CD4-positive, alpha-beta T cell (primary cell): ENCODE results near the gene PLEKHN1. TPM values are rescaled to one million over a fixed set of nuclear protein-coding genes. Genes with fewer than 3 reads are reported as not detected.
"Not testable (repeated sequence)": the region's sequence is repeated elsewhere in the genome, so short reads cannot be mapped to it uniquely, and the experiment has no call there.

ENCODE experiments used
- ATAC-seq: fragments of 200-7000 bp; cut with Tn5 transposase; one replicate; pipeline ENCODE4 v1.10.0; 2022; ENCODE audit warnings: mild to moderate bottlenecking; ENCODE audit not compliant: poor library complexity
- CTCF ChIA-PET: fragments of 350-600 bp; sonication (Branson Sonifier 250); formaldehyde crosslinking; loops from one replicate; lab custom pipeline; 2021; ENCODE audit warnings: antibody characterized with exemption, inconsistent platforms; lab: Charles Lee
- POLR2A ChIA-PET: fragments of 350-600 bp; sonication (Branson Sonifier 250); formaldehyde crosslinking; loops from one replicate; lab custom pipeline; 2021; ENCODE audit warnings: antibody characterized with exemption, inconsistent platforms; lab: Charles Lee
- DNase-seq, 14 experiments: peaks; one replicate each; pipeline ENCODE4 v3.0.0-alpha.2; 2013 to 2020; ENCODE audit warnings: mixed read lengths in 2 of 14
- H3K27ac ChIP-seq, 2 donors: one replicate each; pipeline versions ENCODE4 v1.5.1 to v1.7.0; 2013; ENCODE audit warnings: low read length in 2 of 2, low read depth in 1 of 2, mild to moderate bottlenecking in 1 of 2
- H3K27me3 ChIP-seq, 2 experiments: 1 replicate in 1 of 2; 2 replicates in 1 of 2; pipeline versions ENCODE4 v1.6.1 to v1.7.0; 2013; ENCODE audit warnings: low read length in 2 of 2, control low read depth in 1 of 2, mild to moderate bottlenecking in 1 of 2, moderate library complexity in 1 of 2; ENCODE audit not compliant: insufficient read depth in 2 of 2, control insufficient read depth in 1 of 2
- H3K36me3 ChIP-seq: one replicate; pipeline ENCODE4 v1.6.1; 2013; ENCODE audit warnings: low read length, control low read depth; ENCODE audit not compliant: insufficient read depth
- H3K4me1 ChIP-seq: one replicate; pipeline ENCODE4 v1.6.1; 2013; ENCODE audit warnings: low read length, control low read depth; ENCODE audit not compliant: insufficient read depth
- H3K4me3 ChIP-seq: one replicate; pipeline ENCODE4 v1.5.1; 2013; ENCODE audit warnings: mild to moderate bottlenecking, low read length, moderate library complexity
- H3K9me3 ChIP-seq, 2 experiments: 1 replicate in 1 of 2; 2 replicates in 1 of 2; pipeline versions ENCODE4 v1.6.1 to v1.7.0; 2013; ENCODE audit warnings: low read length in 2 of 2, mild to moderate bottlenecking in 2 of 2, control low read depth in 1 of 2, moderate library complexity in 1 of 2; ENCODE audit not compliant: control insufficient read depth in 1 of 2, insufficient read depth in 1 of 2
- H3K27ac Mint-ChIP-seq: one replicate; pipeline ENCODE4 v1.8.0; 2020; ENCODE audit warnings: mixed read lengths
- H3K27me3 Mint-ChIP-seq: one replicate; pipeline ENCODE4 v1.8.0; 2021; ENCODE audit warnings: mixed read lengths
- H3K36me3 Mint-ChIP-seq: one replicate; pipeline ENCODE4 v1.8.0; 2021; ENCODE audit warnings: low read depth, mixed read lengths
- H3K4me1 Mint-ChIP-seq: one replicate; pipeline ENCODE4 v1.8.0; 2021; ENCODE audit warnings: low read depth, mixed read lengths
- H3K4me3 Mint-ChIP-seq: one replicate; pipeline ENCODE4 v1.8.0; 2020; ENCODE audit warnings: mild to moderate bottlenecking, mixed read lengths
- H3K9me3 Mint-ChIP-seq: one replicate; pipeline ENCODE4 v1.8.0; 2020; ENCODE audit warnings: mixed read lengths
- intact Hi-C, 2 experiments: fragments of 100-400 bp; cut with DNase I in 1 of 2; cut with micrococcal nuclease in 1 of 2; formaldehyde crosslinking; loops; one replicate each; pipeline versions ENCODE4 v1.15.1 to v1.9.0; 2023 to 2025; cut with DNase I, micrococcal nuclease
- total RNA-seq, 174 experiments: library from RNA in 2 of 174; stranded (reverse) in 2 of 174; gene quantifications; one replicate each; pipeline ENCODE4 v1.2.3 and lab custom pipeline; 2021 to 2026
- TF ChIP-seq, protein P1 (sequence below): fragments of 200-600 bp; IDR thresholded peaks from one replicate; pipeline ENCODE4 v1.8.0; 2022; ENCODE audit warnings: antibody characterized with exemption, mild to moderate bottlenecking

The PLEKHN1 gene
- total RNA-seq, 2 experiments from 2014 or later = 0.69 to 0.95 TPM

DNA sequence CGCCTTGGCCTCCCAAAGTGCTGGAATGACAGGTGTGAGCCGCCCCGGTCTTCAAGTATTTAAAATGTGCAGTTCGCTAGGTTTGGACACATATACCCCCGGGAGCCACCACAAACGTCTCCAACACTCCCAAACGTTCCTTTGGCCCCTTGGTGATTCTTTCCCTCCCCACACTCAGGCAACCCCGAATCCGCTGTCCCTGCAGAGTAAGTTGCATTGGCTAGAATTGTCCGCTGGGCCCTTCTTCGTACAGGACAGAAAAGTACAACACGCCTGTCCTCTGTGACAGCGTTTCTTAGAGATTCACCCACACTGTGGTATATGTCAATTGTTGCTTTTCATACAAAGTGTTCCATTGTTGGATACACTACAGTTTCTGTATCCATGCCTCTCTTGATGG, 18.8 kb downstream of the PLEKHN1 start:
- ChIA-PET POLR2A (no interaction called here), CTCF (interaction anchor here (0.9 to 1.3 kb wide), 3 partner anchors 16 to 306 kb away, joined by 3 to 14 read pairs (median 4); no protein-coding TSS in a partner anchor)
- H3K36me3 Mint-ChIP-seq = no peaks in the 10 kb centered on the region
- no peaks in the 10 kb centered on the region for H3K4me1 Mint-ChIP-seq
- TF ChIP-seq, protein P1, sequence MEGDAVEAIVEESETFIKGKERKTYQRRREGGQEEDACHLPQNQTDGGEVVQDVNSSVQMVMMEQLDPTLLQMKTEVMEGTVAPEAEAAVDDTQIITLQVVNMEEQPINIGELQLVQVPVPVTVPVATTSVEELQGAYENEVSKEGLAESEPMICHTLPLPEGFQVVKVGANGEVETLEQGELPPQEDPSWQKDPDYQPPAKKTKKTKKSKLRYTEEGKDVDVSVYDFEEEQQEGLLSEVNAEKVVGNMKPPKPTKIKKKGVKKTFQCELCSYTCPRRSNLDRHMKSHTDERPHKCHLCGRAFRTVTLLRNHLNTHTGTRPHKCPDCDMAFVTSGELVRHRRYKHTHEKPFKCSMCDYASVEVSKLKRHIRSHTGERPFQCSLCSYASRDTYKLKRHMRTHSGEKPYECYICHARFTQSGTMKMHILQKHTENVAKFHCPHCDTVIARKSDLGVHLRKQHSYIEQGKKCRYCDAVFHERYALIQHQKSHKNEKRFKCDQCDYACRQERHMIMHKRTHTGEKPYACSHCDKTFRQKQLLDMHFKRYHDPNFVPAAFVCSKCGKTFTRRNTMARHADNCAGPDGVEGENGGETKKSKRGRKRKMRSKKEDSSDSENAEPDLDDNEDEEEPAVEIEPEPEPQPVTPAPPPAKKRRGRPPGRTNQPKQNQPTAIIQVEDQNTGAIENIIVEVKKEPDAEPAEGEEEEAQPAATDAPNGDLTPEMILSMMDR = no peak
- H3K36me3 ChIP-seq = no peaks in the 10 kb centered on the region
- H3K27me3 ChIP-seq = peaks cover 0 to 14% of the 10 kb centered on the region in 2 experiments
- H3K4me3 ChIP-seq = no peak overlapping the region
- H3K9me3 ChIP-seq = no peaks in the 10 kb centered on the region
- peaks cover 3% of the 10 kb centered on the region for H3K4me1 ChIP-seq
- no peaks in the 10 kb centered on the region for H3K9me3 Mint-ChIP-seq
- intact Hi-C loops = no loop called here
- DNase-seq (peak in 1 of 14 experiments; percentile 8), ATAC-seq (no peak)
- H3K27ac ChIP-seq = no peak overlapping the region
- H3K27ac Mint-ChIP-seq = no peak overlapping the region
- no peak overlapping the region for H3K4me3 Mint-ChIP-seq
- H3K27me3 Mint-ChIP-seq = peaks cover 19% of the 10 kb centered on the region

DNA sequence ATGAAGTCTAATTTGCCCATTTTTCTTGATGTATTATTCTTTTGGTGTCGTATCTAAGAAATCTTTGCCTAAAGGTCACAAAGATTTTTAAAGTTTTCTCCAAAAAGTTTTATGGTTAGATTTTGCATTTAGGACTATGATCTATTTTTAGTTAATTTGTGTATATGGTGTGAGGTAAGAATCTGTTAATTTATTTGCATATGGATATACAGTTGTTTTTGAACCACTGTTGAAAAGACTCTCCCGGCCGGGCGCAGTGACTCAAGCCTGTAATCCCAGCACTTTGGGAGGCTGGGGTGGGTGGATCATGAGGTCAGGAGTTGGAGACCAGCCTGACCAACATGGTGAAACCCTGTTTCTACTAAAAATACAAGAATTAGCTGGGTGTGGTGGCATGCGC, 21.8 kb downstream of the PLEKHN1 start:
- H3K4me3 Mint-ChIP-seq, H3K27ac Mint-ChIP-seq, H3K4me1 ChIP-seq, H3K27ac ChIP-seq, ATAC-seq, POLR2A ChIA-PET, intact Hi-C loops, H3K4me1 Mint-ChIP-seq, H3K36me3 Mint-ChIP-seq, H3K9me3 Mint-ChIP-seq, H3K4me3 ChIP-seq, H3K36me3 ChIP-seq, DNase-seq: not testable (repeated sequence)
- peaks cover 20% of the 10 kb centered on the region for H3K27me3 Mint-ChIP-seq
- peaks cover 0 to 11% of the 10 kb centered on the region in 2 experiments for H3K9me3 ChIP-seq
- CTCF ChIA-PET = interaction anchor here (2.4 kb wide), 1 partner anchor 14 kb away, joined by 5 read pairs; no protein-coding TSS in a partner anchor
- peaks cover 0 to 13% of the 10 kb centered on the region in 2 experiments for H3K27me3 ChIP-seq

DNA sequence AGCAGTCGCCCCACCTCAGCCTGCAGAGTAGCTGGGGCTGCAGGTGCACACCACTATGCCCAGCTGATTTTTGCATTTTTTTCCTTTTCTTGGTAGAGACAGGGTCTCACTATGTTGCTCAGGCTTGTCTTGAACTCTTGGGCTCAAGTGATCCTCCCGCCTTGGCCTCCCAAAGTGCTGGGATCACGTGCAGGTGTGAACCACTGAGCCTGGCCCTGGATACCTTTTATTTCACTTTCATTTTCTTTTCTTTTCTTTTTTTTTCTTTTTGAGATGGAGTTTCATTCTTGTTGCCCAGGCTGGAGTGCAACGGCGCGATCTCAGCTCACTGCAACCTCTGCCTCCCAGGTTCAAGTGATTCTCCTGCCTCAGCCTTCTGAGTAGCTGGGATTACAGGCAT, 25.0 kb downstream of the PLEKHN1 start:
- H3K9me3 Mint-ChIP-seq, DNase-seq, H3K4me3 Mint-ChIP-seq, H3K27me3 ChIP-seq, H3K4me1 ChIP-seq, H3K4me3 ChIP-seq, intact Hi-C loops, H3K27ac ChIP-seq, ATAC-seq, H3K36me3 Mint-ChIP-seq, H3K27ac Mint-ChIP-seq, H3K36me3 ChIP-seq: not testable (repeated sequence)
- peaks cover 0 to 16% of the 10 kb centered on the region in 2 experiments for H3K9me3 ChIP-seq
- Mint-ChIP-seq H3K27me3 (peaks cover 22% of the 10 kb centered on the region), H3K4me1 (peaks cover 10% of the 10 kb centered on the region)
- POLR2A ChIA-PET = interaction anchor here (1.1 kb wide), 1 partner anchor 32 kb away, joined by 3 read pairs; the partner anchor contains the start of gene NOC2L
- CTCF ChIA-PET = interaction anchor here (1.6 kb wide), 1 partner anchor 73 kb away, joined by 3 read pairs; no protein-coding TSS in a partner anchor

DNA sequence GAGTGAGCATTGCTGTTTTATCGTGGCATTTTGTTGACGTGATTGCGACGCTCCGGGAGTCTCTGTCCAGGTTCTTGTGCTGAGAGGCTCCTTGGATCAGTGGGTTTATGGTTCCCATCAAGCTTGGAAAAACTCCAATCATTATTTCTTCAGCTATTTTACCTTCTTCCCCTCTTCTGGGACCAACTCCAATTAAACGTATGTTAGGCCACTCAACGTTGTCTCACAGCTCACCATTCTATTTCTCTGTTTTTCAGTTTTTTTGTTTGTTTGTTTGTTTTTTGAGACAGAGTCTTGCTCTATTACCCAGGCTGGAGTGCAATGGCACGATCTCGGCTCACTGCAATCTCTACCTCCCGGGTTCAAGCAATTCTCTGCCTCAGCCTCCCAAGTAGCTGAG, 25.6 kb downstream of the PLEKHN1 start:
- peaks cover 21% of the 10 kb centered on the region for H3K27me3 Mint-ChIP-seq
- no peak for ATAC-seq

More for the DNA sequence above, 25.6 kb downstream of the PLEKHN1 start:
- H3K9me3 ChIP-seq = peaks cover 0 to 16% of the 10 kb centered on the region in 2 experiments
- Mint-ChIP-seq H3K4me3 (no peak overlapping the region), H3K36me3 (no peaks in the 10 kb centered on the region), H3K27ac (no peak overlapping the region), H3K4me1 (peaks cover 10% of the 10 kb centered on the region), H3K9me3 (peaks cover 4% of the 10 kb centered on the region)
- TF ChIP-seq, protein P1 = no peak
- peaks cover 0 to under 1% of the 10 kb centered on the region in 2 experiments for H3K27me3 ChIP-seq
- ChIA-PET POLR2A (interaction anchor here (1.1 kb wide), 1 partner anchor 33 kb away, joined by 3 read pairs; the partner anchor contains the start of gene NOC2L), CTCF (interaction anchor here (1.6 kb wide), 1 partner anchor 72 kb away, joined by 3 read pairs; no protein-coding TSS in a partner anchor)
- intact Hi-C loops = no loop called here
- DNase-seq = no peak
- H3K4me1 ChIP-seq = peaks cover 8% of the 10 kb centered on the region
- no peaks in the 10 kb centered on the region for H3K36me3 ChIP-seq
- no peak overlapping the region for H3K4me3 ChIP-seq
- H3K27ac ChIP-seq = no peak overlapping the region
